HG02623 (cell line): ENCODE results near the gene SLC5A10.
"Not testable (repeated sequence)": the region's sequence is repeated elsewhere in the genome, so short reads cannot be mapped to it uniquely, and the experiment has no call there.

ENCODE experiments used
- ATAC-seq: cut with Tn5 transposase; IDR thresholded peaks from one replicate; pipeline ENCODE4 v1.9.1; 2021; ENCODE audit warnings: moderate library complexity; ENCODE audit not compliant: unreplicated experiment

The SLC5A10 gene

DNA sequence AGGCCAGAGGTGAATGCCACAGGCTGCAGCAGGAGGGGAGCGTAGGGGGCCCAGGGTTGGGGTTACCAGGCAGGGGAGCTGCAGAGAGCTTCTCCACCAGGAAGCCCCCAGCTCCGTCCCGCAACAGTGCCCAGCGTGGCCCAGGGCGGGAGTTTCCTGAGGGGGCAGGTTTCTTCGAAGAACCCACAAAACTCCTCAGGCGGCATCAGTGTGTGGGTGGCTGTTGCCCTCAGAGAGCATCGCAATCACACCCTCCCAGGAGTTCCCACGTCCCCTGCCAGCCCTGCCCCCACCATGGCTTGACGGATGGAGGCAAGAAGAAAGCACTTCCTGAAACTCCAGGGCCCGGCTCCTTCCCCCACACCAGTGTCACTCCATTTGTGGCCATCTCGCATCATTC is 86.8 kb downstream of the SLC5A10 start:
- not testable (repeated sequence) for ATAC-seq

DNA sequence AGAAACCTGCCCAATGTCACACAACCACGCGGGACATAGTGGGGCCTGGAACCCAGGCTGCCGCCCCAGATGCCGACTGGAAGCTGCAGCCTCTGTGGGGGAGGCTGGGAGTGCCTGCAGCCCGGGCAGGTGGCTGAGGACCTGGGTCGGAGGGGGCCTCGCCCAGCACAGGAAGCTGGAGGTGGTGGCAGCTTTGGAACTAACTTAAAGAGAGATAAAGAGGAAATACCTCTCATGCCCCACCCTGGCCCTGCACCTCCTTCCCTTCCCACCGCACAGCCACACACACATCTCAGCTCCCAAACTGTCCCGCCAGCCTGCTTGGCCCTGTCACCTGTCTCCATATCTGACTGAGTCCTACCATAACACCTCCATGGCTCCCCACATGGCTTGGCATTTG is 88.4 kb downstream of the SLC5A10 start:
- not testable (repeated sequence) for ATAC-seq

DNA sequence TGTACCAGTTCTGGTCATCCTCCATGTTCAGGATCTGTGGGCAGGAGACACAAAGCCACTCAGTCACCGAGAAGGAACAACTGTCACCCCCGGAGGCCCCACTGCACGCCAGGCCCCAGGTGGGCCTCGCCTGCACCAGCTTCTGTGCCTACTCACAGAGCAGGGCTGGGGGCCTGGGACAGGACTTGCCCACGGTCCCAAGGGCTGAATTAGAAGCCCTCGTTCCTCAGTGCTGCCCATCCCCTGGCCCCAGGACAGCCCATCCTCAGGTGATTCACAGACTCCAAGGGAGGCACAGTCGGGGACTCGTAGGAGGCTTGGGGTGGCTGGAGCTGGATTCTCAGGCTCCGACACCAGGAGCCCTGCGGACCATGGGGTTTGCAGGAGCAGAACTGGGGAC is 89.9 kb downstream of the SLC5A10 start:
- not testable (repeated sequence) for ATAC-seq

DNA sequence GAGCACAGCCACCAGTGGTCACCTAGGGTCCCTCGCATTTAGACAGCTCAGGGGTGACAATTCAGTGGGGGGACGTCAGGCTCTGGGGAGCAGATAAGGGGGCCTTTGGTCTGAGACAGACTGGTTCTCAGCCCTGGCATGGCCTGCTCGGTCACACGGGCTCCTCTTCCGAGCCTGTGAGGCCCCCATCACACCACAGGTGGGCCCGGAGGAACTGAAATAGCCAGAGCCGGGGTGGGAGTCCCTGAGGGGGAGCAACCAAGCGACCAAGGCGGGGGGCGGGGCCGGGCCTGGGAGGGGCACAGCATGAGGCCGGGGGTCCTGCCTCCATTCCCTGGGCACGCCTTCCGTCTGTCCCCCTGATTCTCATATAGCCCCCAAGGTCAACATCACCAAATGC is 90.4 kb downstream of the SLC5A10 start:
- ATAC-seq = not testable (repeated sequence)

DNA sequence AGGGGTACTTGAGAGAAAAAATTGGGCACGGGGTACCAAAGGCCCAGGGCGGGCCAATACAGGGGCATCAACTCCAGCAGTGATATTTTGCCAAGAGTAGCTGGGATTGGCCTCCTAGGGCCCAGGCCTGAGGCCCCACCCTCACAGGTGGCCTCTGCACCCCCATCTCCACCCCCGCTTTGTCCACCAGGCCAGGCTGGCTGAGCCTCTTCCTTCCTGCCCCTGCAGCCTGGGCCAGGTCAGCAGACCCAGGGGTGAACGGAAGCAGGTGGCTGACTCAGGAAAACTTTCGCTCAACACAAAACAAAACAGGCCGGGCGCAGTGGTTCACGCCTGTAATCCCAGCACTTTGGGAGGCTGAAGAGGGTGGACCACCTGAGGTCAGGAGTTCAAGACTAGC is 91.1 kb downstream of the SLC5A10 start:
- not testable (repeated sequence) for ATAC-seq

DNA sequence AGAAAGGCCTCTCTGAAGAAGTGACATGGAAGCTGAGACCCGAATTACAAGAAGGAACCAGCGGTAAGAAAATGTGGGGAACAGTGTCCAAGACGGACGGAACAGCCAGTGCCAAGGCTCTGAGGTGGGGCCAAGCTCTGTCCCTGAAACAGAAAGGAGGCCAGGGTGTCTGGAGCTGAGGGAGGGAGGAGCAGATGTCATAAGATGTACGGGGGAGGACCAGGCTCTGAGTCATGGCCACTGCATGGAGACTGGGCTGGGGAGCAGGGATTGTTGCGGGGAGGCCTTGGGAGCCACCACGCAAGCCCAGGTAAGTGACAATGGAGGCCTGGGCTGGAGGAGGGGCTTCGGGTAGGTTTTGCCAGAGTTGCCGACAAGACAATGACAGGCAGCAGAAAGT is 92.7 kb downstream of the SLC5A10 start:
- ATAC-seq = not testable (repeated sequence)

DNA sequence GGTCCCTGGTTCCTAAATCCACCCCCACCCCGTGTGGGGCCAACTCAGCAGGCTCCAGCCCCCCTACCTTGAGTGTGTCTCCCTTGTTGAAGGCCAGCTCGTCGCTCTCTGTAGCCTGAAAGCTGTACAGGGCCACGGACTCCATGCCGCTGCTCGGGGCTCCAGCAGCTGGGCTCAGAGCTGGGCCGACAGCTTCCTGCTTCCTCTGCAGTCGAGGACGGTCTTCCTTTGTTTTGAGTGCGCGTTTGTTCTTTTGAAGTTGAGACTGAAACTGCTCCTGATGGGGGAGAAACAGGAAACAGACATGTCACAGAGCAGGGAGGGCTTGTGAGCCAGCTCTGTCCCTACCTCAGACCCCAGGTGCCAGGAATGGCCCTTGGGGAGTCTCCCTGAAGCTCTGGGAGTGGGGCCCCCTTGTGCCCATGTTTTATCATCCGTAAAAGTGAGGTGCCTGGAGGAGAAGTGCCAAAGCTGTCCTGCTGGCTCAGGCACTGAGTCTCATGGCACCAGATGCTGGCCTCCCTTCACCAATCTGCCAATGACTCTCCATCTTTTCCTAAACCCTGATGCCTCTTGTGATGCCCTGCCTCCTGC is 94.9 kb downstream of the SLC5A10 start, which contains the start of gene GRAP:
Gene GRAP, minus strand, starts transcription at position 176 of the 594 bp plus-strand sequence. Its CDS starts 31 bp downstream, at position 145.
- ATAC-seq = not testable (repeated sequence)

DNA sequence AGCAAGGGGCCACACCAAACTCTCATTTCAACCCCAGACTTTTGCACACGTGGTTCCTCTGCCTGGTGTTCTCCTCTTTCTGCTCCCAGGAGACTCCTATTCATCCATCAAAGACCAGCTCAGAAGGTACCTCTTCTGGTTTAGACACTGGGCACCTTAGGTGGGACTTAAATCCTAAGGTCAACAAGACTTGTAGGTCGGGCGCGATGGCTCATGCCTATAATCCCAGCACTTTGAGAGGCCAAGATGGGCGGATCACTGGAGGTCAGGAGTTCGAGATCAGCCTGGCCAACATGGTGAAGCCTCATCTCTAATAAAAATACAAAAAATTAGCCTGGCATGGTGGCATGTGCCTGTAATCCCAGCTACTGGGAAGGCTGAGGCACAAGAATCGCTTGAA is 95.5 kb downstream of the SLC5A10 start:
- not testable (repeated sequence) for ATAC-seq

DNA sequence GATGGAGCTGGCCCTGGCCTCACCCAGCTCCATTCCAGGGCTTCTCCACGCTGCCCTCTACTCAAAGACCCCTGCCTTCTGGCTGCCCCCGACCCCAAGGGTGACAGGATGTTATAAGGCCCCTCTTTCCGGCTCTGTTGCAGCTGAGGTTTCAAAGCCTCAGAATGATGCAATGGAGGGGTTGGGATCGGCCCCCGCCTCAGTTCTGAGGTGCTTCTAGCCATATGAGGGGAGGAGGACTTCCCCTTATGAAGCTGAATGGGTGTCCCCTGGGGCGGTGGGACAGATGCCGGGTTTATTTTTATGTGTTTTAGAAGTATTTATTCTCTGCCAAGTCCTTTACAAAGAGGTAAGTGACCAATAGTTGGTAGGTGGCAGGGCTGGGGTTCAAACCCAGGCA is 96.9 kb downstream of the SLC5A10 start:
- not testable (repeated sequence) for ATAC-seq

DNA sequence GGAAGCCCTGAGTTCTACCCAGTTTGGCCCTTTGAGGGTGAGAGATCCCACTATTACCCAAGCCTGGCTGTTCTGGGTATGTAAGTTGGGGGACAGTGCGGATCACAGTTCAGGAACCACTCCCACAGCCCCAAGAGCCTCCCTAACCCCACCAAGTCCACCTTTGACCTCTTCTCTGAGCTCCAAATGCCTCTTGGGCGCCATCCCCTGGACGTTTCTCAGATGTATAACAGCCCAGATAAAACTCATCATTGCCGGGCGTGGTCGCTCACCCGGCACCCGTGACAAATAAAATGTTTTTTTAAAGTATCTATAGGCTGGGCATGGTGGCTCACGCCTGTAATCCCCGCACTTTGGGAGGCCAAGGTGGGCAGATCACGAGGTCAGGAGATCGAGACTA is 103.5 kb downstream of the SLC5A10 start:
- not testable (repeated sequence) for ATAC-seq

DNA sequence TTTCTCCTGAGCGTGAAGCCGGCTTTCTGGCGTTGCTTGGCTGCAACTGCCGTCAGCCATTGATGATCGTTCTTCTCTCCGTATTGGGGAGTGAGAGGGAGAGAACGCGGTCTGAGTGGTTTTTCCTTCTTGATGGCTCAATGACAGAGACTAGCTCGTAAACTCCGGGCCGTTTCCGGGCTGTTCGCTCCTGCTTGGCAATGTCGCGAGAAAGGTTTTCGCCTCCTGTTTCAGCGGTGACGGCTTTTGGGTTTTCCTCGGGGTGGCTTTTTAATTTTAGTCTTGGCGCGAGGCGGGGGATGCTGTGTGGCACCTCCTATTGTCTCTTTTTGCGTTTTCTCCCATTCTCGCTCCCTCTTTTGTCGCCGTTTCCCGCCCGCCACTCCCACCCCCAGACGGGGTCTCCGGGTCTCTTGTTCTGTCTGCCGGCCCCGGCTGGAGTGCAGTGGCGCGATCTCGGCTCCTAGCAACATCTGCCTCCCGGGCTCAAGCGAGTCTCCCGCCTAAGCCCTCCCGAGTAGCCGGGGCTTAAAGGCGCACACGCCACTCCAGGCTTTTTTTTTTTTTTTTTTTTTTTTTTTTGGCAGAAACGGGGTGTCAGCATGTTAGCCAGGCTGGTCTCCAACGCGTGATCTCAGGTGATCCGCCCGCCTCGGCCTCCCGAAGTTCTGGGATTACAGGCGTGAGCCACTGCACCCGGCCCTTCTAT is 110.2 kb downstream of the SLC5A10 start:
- ATAC-seq = not testable (repeated sequence)

DNA sequence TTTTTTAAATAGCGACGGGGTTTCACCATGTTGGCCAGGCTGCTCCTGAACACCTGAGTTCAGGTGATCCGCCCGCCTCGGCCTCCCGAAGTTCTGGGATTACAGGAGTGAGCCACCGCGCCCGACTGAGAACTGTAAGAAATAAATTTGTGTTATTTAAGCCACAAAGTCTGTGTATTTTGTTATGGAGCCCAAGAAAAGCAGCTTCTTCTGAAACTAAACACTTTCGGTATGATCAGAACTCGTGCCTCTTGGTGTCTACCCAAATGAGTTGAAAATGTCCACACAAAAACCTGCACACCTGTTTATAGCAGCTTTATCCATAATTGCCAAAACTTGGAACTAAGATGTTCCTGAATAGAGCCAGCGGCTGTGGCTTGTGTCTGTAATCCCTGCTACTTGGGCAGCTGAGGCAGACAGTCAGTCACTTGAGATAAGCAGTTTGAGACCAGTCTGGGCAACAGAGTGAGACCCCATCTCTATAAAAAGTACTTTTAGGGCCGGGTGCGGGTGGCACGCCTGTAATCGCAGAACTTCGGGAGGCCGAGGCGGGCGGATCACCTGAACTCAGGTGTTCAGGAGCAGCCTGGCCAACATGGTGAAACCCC is 110.9 kb downstream of the SLC5A10 start:
- not testable (repeated sequence) for ATAC-seq

DNA sequence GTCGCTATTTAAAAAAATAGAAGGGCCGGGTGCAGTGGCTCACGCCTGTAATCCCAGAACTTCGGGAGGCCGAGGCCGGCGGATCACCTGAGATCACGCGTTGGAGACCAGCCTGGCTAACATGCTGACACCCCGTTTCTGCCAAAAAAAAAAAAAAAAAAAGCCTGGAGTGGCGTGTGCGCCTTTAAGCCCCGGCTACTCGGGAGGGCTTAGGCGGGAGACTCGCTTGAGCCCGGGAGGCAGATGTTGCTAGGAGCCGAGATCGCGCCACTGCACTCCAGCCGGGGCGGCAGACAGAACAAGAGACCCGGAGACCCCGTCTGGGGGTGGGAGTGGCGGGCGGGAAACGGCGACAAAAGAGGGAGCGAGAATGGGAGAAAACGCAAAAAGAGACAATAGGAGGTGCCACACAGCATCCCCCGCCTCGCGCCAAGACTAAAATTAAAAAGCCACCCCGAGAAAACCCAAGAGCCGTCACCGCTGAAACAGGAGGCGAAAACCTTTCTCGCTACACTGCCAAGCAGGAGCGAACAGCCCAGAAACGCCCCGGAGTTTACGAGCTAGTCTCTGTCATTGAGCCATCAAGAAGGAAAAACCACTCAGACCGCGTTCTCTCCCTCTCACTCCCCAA is 111.5 kb downstream of the SLC5A10 start:
- not testable (repeated sequence) for ATAC-seq

DNA sequence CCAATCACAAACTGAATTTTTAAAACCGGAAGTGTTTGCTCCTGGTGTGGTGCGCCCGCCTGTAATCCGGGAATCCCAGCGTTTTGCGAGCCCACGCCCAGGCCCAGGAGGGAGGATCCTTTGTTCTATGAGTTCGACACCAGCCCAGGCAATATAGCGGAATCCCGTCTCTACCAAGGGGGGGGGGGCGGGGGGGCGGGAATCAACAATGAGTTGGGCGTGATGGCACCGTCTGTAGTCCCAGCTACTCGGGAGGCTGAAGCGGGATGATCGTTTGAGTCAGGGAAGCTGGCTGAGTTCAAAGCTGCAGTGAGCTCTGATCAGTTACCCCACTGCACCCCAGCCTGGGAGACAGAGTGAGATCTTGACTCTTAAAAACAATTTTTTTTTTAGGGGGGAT is 112.4 kb downstream of the SLC5A10 start:
- not testable (repeated sequence) for ATAC-seq

DNA sequence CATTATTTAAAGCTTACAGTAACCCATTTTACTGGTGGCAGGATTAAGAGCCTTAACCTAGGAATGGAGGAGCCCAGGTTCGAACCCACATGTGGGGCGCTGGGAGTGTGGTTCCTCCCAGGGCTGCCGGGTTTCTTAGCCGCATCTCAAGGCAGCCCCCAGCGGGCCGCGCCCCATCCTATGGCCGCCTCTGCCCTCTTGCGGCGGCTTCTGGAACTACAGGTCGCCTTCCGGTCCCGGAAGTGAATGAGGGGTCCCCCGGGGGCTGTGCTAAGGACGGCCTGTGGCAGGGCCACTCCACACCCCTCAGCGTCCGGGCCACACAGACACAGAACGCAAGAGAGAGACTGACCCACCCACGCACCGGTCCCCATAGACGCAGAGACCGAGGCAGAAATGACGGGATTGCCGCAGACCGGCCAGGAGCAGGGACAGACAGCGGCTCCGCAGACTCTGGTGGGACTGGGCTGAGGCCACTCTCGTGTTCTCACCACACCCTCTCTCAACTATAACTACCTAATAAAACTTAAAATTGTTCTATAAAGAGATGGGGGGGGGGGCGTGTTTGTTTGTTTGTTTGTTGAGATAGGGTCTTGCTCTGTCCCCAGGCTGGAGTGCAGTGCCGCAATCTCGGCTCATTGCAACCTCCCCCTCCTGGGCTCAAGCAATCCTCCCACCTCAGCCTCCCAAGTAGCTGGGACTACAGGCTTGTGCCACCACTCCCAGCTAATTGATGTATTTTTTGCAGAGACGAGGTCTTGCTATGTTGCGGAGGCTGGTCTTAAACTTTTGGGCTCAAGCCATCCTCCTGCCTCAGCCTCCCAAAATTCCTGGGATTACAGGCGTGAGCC is 118.6 kb downstream of the SLC5A10 start:
- peak; percentile 91 for ATAC-seq
